Activated B cell treated with CpG ODN at 0.5 μM for 24 hours (primary cell): ENCODE measurements around the gene STAMBPL1. TPM values are rescaled to one million over a fixed set of nuclear protein-coding genes. Genes with fewer than 3 reads are reported as not detected.

Experiments used
- ATAC-seq: fragments of 200-7000 bp; cut with Tn5 transposase; one replicate; pipeline ENCODE4 v1.10.0; 2021; ENCODE audit warnings: low read depth, mild to moderate bottlenecking, moderate library complexity
- CTCF ChIA-PET: fragments of 350-600 bp; sonication (Branson Sonifier 250); formaldehyde crosslinking; loops from one replicate; lab custom pipeline; 2021; ENCODE audit warnings: antibody characterized with exemption; lab: Charles Lee
- POLR2A ChIA-PET: fragments of 350-600 bp; sonication (Branson Sonifier 250); formaldehyde crosslinking; loops from one replicate; lab custom pipeline; 2021; ENCODE audit warnings: antibody characterized with exemption; lab: Charles Lee
- DNase-seq: peaks from one replicate; pipeline ENCODE4 v3.0.0; 2022
- H3K27ac Mint-ChIP-seq: one replicate; pipeline ENCODE4 v1.8.0; 2020; ENCODE audit warnings: mixed read lengths
- H3K27me3 Mint-ChIP-seq: one replicate; pipeline ENCODE4 v1.8.0; 2021; ENCODE audit warnings: mixed read lengths
- H3K36me3 Mint-ChIP-seq: one replicate; pipeline ENCODE4 v1.8.0; 2021; ENCODE audit warnings: low read depth, mixed read lengths
- H3K4me1 Mint-ChIP-seq: one replicate; pipeline ENCODE4 v1.8.0; 2021; ENCODE audit warnings: mixed read lengths
- H3K4me3 Mint-ChIP-seq: one replicate; pipeline ENCODE4 v1.8.0; 2020; ENCODE audit warnings: mild to moderate bottlenecking, mixed read lengths
- H3K9me3 Mint-ChIP-seq: one replicate; pipeline ENCODE4 v1.8.0; 2020; ENCODE audit warnings: mixed read lengths
- CTCF ChIP-seq: fragments of 200-600 bp; IDR thresholded peaks from one replicate; pipeline ENCODE4 v1.8.0; 2022; ENCODE audit warnings: antibody characterized with exemption, mild to moderate bottlenecking
- intact Hi-C: fragments of 100-400 bp; cut with micrococcal nuclease; formaldehyde crosslinking; loops from one replicate; pipeline ENCODE4 v1.15.1; 2024
- total RNA-seq: library from RNA; stranded (reverse); gene quantifications from 2 replicates; pipeline ENCODE4 v1.2.3, GENCODE V29; 2022

STAMBPL1 gene
- total RNA-seq, 1 donor from 2014 or later, result 44.5 TPM

- Mint-ChIP-seq H3K4me3 (no peak overlapping the region), H3K4me1 (peaks cover 74% of the 10 kb centered on the region), H3K27ac (peak overlapping the region; percentile 98), H3K27me3 (no peaks in the 10 kb centered on the region), H3K9me3 (no peaks in the 10 kb centered on the region), H3K36me3 (peaks cover 32% of the 10 kb centered on the region)
- POLR2A ChIA-PET, result interaction anchor here (8.3 kb wide), 1 partner anchor 15 kb away, joined by 294 read pairs; the partner anchor contains the start of gene STAMBPL1
- TF ChIP-seq CTCF, result no peak
- no peak for ATAC-seq
- intact Hi-C loops, result loop anchor here (2.0 to 10.0 kb wide), 2 partner anchors 33 to 515 kb away; no protein-coding TSS in a partner anchor
- CTCF ChIA-PET, result interaction anchor here (1.4 to 4.4 kb wide), 5 partner anchors 13 to 64 kb away, joined by 4 to 44 read pairs (median 5); partner anchors contain the start of gene STAMBPL1
- no peak for DNase-seq
These were observed 19.8 kb downstream of the STAMBPL1 start for GRCh38 chr10:88899886-88900285.

GRCh38 chr10:88901206-88901983 lies 21.4 kb downstream of the STAMBPL1 start:
- Mint-ChIP-seq H3K4me1 (peaks cover 65% of the 10 kb centered on the region), H3K27ac (peak overlapping the region; percentile 98), H3K4me3 (peak overlapping the region; percentile 65), H3K36me3 (peaks cover 40% of the 10 kb centered on the region), H3K9me3 (no peaks in the 10 kb centered on the region), H3K27me3 (no peaks in the 10 kb centered on the region)
- CTCF ChIA-PET, result interaction anchor here (0.9 to 4.4 kb wide), 9 partner anchors 13 to 316 kb away, joined by 3 to 44 read pairs (median 5); partner anchors contain the start of gene STAMBPL1
- peak; percentile 83 for ATAC-seq
- TF ChIP-seq CTCF, result no peak
- POLR2A ChIA-PET, result interaction anchor here (0.6 to 8.3 kb wide), 10 partner anchors 8 to 1039 kb away, joined by 3 to 294 read pairs (median 6); partner anchors contain the start of genes FAS, IFIT5 and STAMBPL1
- intact Hi-C loops, result loop anchor here (1.0 to 10.0 kb wide), 6 partner anchors 15 to 517 kb away; partner anchors contain the start of gene STAMBPL1
- DNase-seq, result no peak

- DNase-seq (no peak), ATAC-seq (peak; percentile 45)
- Mint-ChIP-seq H3K9me3 (no peaks in the 10 kb centered on the region), H3K4me3 (peak overlapping the region; percentile 65), H3K27me3 (no peaks in the 10 kb centered on the region), H3K36me3 (peaks cover 47% of the 10 kb centered on the region), H3K27ac (peak overlapping the region; percentile 98), H3K4me1 (peaks cover 57% of the 10 kb centered on the region)
- POLR2A ChIA-PET, result interaction anchor here (0.6 to 8.3 kb wide), 10 partner anchors 18 to 1040 kb away, joined by 3 to 294 read pairs (median 6); partner anchors contain the start of genes FAS, IFIT5 and STAMBPL1
- intact Hi-C loops, result loop anchor here (1.0 to 10.0 kb wide), 6 partner anchors 16 to 517 kb away; partner anchors contain the start of gene STAMBPL1
- CTCF ChIA-PET, result interaction anchor here (0.9 to 4.4 kb wide), 7 partner anchors 14 to 315 kb away, joined by 3 to 44 read pairs (median 11); partner anchors contain the start of gene STAMBPL1
- TF ChIP-seq CTCF, result no peak
These were observed 22.1 kb downstream of the STAMBPL1 start for GRCh38 chr10:88901984-88902789.

- intact Hi-C loops, result loop anchor here (10.0 kb wide), 1 partner anchor 519 kb away; no protein-coding TSS in a partner anchor
- Mint-ChIP-seq H3K9me3 (no peaks in the 10 kb centered on the region), H3K4me3 (no peak overlapping the region), H3K36me3 (peaks cover 59% of the 10 kb centered on the region), H3K27ac (peak overlapping the region; percentile 81), H3K27me3 (no peaks in the 10 kb centered on the region), H3K4me1 (peaks cover 43% of the 10 kb centered on the region)
- ChIA-PET CTCF (interaction anchor here (0.6 to 4.4 kb wide), 3 partner anchors 30 to 50 kb away, joined by 3 to 44 read pairs (median 3); no protein-coding TSS in a partner anchor), POLR2A (interaction anchor here (8.3 kb wide), 1 partner anchor 19 kb away, joined by 294 read pairs; the partner anchor contains the start of gene STAMBPL1)
- ATAC-seq (no peak), DNase-seq (no peak)
- no peak for TF ChIP-seq CTCF
These were observed 23.7 kb downstream of the STAMBPL1 start for GRCh38 chr10:88903715-88904114.
